ENCODE results near the gene RANBP17.

- no peak for TF ChIP-seq CTCF (IDR thresholded peaks at IDR 0.05)
- TF ChIP-seq MAX (IDR thresholded peaks at IDR 0.05; ENCODE audit: low read depth): no peak
- no peak for TF ChIP-seq REST (IDR thresholded peaks at IDR 0.05; ENCODE audit: low read depth, low read length)
- peak; percentile 67 for TF ChIP-seq JUND (IDR thresholded peaks at IDR 0.05)
- TF ChIP-seq POLR2AphosphoS5 (IDR thresholded peaks at IDR 0.05; ENCODE audit: low read depth, low read length): peak; percentile 39; the same call in 1 of the 2 replicates
- no peak for TF ChIP-seq TAF1 (IDR thresholded peaks at IDR 0.05; ENCODE audit: borderline replicate concordance, low read depth, low read length)
Measured at GRCh38 chr5:171258737-171259415, 397.1 kb downstream of the RANBP17 start.

Measured in SK-N-SH (cell line).